ENCODE results near the gene PXK. TPM values are rescaled to one million over a fixed set of nuclear protein-coding genes. Genes with fewer than 3 reads are reported as not detected.

The PXK gene
- total and polyA plus RNA-seq, 10 of the 15 experiments (the other 5 are each of a cell fraction or from before 2014, with no cell fraction given) = 8.4 to 38.0 (median 27.6) TPM

DNA sequence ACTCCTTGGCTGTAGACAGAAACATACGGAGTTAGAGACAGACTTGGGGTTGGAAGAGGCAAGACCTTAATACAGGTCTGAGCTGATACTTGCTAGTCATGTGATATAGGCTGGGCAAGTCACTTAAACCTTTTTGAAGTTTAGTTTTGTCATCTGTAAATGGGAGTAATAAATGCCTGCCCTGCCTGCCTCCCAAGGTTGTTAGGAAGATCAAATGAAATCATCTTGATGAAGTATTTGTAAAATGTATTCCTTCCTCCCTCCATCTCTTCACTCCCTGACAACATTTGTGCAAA is 2.9 kb downstream of the PXK start:
- no peak overlapping the region; the same call in 1 of the 2 replicates for H3K9ac ChIP-seq (ENCODE audit: control insufficient read depth, insufficient read depth, low read length)
- BruUV-seq (replicated peaks) = no TSS peak
- no peak for DNase-seq (ENCODE audit: low read depth, low spot score)
- no peaks in the 10 kb centered on the region for H3K27me3 ChIP-seq (replicated peaks in 1 of 2; ENCODE audit: control insufficient read depth in 2 of 2, insufficient read depth in 2 of 2, low read length in 1 of 2)
- ChIA-PET RAD21 (ENCODE audit: unreplicated experiment) (interaction anchor here (1.0 to 7.5 kb wide), 17 partner anchors 10 to 194 kb away, joined by 3 to 149 read pairs (median 4); partner anchors contain the start of genes HTD2 and KCTD6), POLR2A (interaction anchor here (0.7 to 12.4 kb wide), 4 partner anchors 11 to 134 kb away, joined by 3 to 221 read pairs (median 4); no protein-coding TSS in a partner anchor), SMC1A (ENCODE audit: uncharacterized antibody, unreplicated experiment) (interaction anchor here (0.8 to 13.1 kb wide), 11 partner anchors 12 to 156 kb away, joined by 3 to 324 read pairs (median 19); partner anchors contain the start of genes HTD2, KCTD6 and RPP14), CTCF (interaction anchor here (0.6 to 8.9 kb wide), 18 partner anchors 8 to 203 kb away, joined by 3 to 204 read pairs (median 6); partner anchors contain the start of genes HTD2 and RPP14)
- no peak for FAIRE-seq
- H3K4me3 ChIP-seq = 0 out of 2 replicates have a peak overlapping the region, but pooled peaks have one; percentile 93
- peak overlapping the region; percentile 41; the same call in 1 of the 2 replicates for H2AFZ ChIP-seq (ENCODE audit: control insufficient read depth, low read depth, low read length)
- 6% methylated on average over 1 of the region's 1 CpG for whole genome bisulfite sequencing (ENCODE audit: insufficient coverage, insufficient replicate concordance, low lambda C conversion rate, missing lambda C conversion rate)
- TF ChIP-seq, protein P1, sequence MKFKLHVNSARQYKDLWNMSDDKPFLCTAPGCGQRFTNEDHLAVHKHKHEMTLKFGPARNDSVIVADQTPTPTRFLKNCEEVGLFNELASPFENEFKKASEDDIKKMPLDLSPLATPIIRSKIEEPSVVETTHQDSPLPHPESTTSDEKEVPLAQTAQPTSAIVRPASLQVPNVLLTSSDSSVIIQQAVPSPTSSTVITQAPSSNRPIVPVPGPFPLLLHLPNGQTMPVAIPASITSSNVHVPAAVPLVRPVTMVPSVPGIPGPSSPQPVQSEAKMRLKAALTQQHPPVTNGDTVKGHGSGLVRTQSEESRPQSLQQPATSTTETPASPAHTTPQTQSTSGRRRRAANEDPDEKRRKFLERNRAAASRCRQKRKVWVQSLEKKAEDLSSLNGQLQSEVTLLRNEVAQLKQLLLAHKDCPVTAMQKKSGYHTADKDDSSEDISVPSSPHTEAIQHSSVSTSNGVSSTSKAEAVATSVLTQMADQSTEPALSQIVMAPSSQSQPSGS (IDR thresholded peaks at IDR 0.05; ENCODE audit: low read length) = no peak
- TF ChIP-seq RAD51 (IDR thresholded peaks at IDR 0.05) (peak; percentile 30; the same call in 1 of the 2 replicates), EP300 (IDR thresholded peaks at IDR 0.05; ENCODE audit: borderline replicate concordance in 1 of 2, control insufficient read depth in 1 of 2, low read depth in 2 of 2, low read length in 2 of 2) (no peak)
- ATAC-seq = no peak
- H3K27ac ChIP-seq (ENCODE audit: control insufficient read depth, insufficient read depth) = 0 out of 2 replicates have a peak overlapping the region, but pooled peaks have one; percentile 9
- H3K79me2 ChIP-seq (ENCODE audit: control insufficient read depth, insufficient read depth, low read length) = peaks cover 10% of the 10 kb centered on the region
- peaks cover 10% of the 10 kb centered on the region; the same call in 1 of the 2 replicates for H3K4me1 ChIP-seq (ENCODE audit: control insufficient read depth, insufficient read depth, low read length)
- no peaks in the 10 kb centered on the region for H3K36me3 ChIP-seq (ENCODE audit: control insufficient read depth in 2 of 2, insufficient read depth in 2 of 2, low read length in 1 of 2)
- H3K9me3 ChIP-seq (replicated peaks; ENCODE audit: control insufficient read depth, insufficient read depth, low read length) = no peaks in the 10 kb centered on the region; the same call in 2 of the 3 replicates
- intact Hi-C loops (cut with micrococcal nuclease; ENCODE audit: unreplicated experiment) (loop anchor here (1.0 kb wide), 1 partner anchor 14 kb away; no protein-coding TSS in a partner anchor), in situ Hi-C loops (cut with MboI) (no loop called here)
- H4K20me1 ChIP-seq (ENCODE audit: control insufficient read depth, insufficient read depth) = no peaks in the 10 kb centered on the region
- H3K4me2 ChIP-seq (ENCODE audit: control insufficient read depth, insufficient read depth) = peak overlapping the region; percentile 82
